Spinal cord (tissue), 9 donors: Measurements from ENCODE around the gene C17orf114.
"Not testable (repeated sequence)": the region's sequence is repeated elsewhere in the genome, so short reads cannot be mapped to it uniquely, and the experiment has no call there.

Experiments
- DNase-seq, 6 donors: peaks; one replicate each; pipeline versions ENCODE4 v3.0.0 to v3.0.0-alpha.2; 2013 to 2015; ENCODE audit warnings: low spot score in 6 of 6, low read depth in 4 of 6
- H3K27ac ChIP-seq: one replicate; pipeline ENCODE4 v1.5.1; 2013; ENCODE audit warnings: low read depth, low read length, control low read depth
- H3K27me3 ChIP-seq: one replicate; pipeline ENCODE4 v1.6.1; 2013; ENCODE audit warnings: low read length; ENCODE audit not compliant: control insufficient read depth, insufficient read depth
- H3K36me3 ChIP-seq: one replicate; pipeline ENCODE4 v1.6.1; 2013; ENCODE audit warnings: low read length; ENCODE audit not compliant: control insufficient read depth, insufficient read depth
- H3K4me1 ChIP-seq: one replicate; pipeline ENCODE4 v1.6.1; 2013; ENCODE audit warnings: low read length; ENCODE audit not compliant: control insufficient read depth, insufficient read depth
- H3K4me3 ChIP-seq: one replicate; pipeline ENCODE4 v1.5.1; 2013; ENCODE audit warnings: low read depth, low read length, control low read depth
- H3K9me3 ChIP-seq: one replicate; pipeline ENCODE4 v1.6.1; 2013; ENCODE audit warnings: low read length; ENCODE audit not compliant: control insufficient read depth, insufficient read depth
- WGBS: methylation state at CpG from one replicate; pipeline ENCODE4 v1.1.5; 2013; ENCODE audit warnings: missing lambda C conversion rate; ENCODE audit not compliant: insufficient coverage; 5-methylcytosine and 5-hydroxymethylcytosine counted together
- donor health status: healthy.

The C17orf114 gene

GRCh38 chr17:4832829-4833177 lies 30.7 kb upstream of the C17orf114 start:
- Histone ChIP-seq H3K4me3 (peak overlapping the region; percentile 72), H3K4me1 (peaks cover 37% of the 10 kb centered on the region), H3K27ac (peak overlapping the region; percentile 85)
- DNase-seq, H3K9me3 ChIP-seq, H3K36me3 ChIP-seq, H3K27me3 ChIP-seq: not testable (repeated sequence)
- WGBS = 0% methylated on average over 9 of the region's 17 CpGs

DNA sequence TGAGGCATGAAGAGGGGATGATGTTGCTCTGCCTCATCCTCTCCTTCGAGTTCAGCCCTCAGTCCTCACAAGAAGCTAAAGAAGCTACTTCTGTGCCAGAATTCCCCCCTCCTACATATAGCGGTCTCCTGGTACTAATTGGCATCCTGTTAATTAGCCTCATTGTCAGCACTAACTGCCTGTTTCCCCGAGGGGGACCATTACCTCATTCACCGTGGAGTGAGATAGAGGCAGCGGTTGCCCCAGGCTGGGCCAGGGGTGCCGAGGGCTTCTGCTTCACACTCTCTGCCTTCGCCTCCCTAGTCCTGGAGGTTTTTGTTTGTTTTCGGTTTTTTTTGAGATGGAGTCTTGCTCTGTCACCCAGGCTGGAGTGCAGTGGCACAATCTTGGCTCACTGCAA lies 25.3 kb upstream of the C17orf114 start:
- peak in 2 of 6 donors; percentile 59 to 89 for DNase-seq
- H3K27ac ChIP-seq = no peak overlapping the region
- 6% methylated on average over 2 of the region's 8 CpGs for WGBS

GRCh38 chr17:4823373-4824089 lies 21.4 kb upstream of the C17orf114 start:
- H3K27me3 ChIP-seq = no peaks in the 10 kb centered on the region
- no peaks in the 10 kb centered on the region for H3K4me1 ChIP-seq
- DNase-seq = no peak
- no peak overlapping the region for H3K27ac ChIP-seq
- H3K9me3 ChIP-seq = no peaks in the 10 kb centered on the region
- H3K36me3 ChIP-seq = peaks cover 31% of the 10 kb centered on the region
- no peak overlapping the region for H3K4me3 ChIP-seq
- WGBS = 79% methylated on average over 8 of the region's 12 CpGs

More for the DNA sequence above, 25.3 kb upstream of the C17orf114 start:
- Histone ChIP-seq H3K36me3 (peaks cover 13% of the 10 kb centered on the region), H3K9me3 (no peaks in the 10 kb centered on the region), H3K4me3 (no peak overlapping the region), H3K4me1 (no peaks in the 10 kb centered on the region), H3K27me3 (no peaks in the 10 kb centered on the region)

DNA sequence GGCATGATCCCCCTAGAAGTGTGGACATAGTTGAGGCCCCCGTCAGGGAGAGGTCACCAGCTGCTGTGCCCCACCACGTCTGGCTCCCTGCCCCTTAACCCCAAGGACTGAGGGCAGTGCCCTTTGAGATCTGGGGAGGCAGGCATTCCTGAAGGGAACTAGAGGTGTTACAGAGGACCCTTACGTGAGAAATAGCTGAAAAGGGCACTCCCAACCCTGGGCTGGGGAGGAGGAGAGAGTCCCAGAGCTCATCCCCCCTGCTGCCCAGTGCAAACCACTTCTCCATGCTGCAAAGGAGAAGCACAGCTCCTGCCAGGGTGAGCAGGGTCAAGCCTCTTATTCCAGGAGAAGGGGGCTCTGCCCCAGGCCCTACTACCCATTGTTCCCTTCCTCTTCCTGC lies 20.7 kb upstream of the C17orf114 start:
- H3K27me3 ChIP-seq = no peaks in the 10 kb centered on the region
- no peaks in the 10 kb centered on the region for H3K9me3 ChIP-seq
- no peak overlapping the region for H3K4me3 ChIP-seq
- H3K4me1 ChIP-seq = no peaks in the 10 kb centered on the region
- no peak for DNase-seq
- H3K36me3 ChIP-seq = peaks cover 38% of the 10 kb centered on the region
- H3K27ac ChIP-seq = no peak overlapping the region
- 83% methylated on average over 2 of the region's 3 CpGs for WGBS

- H3K27ac ChIP-seq = no peak overlapping the region
- no peak overlapping the region for H3K4me3 ChIP-seq
- no peak for DNase-seq
- peaks cover 69% of the 10 kb centered on the region for H3K36me3 ChIP-seq
- no peaks in the 10 kb centered on the region for H3K9me3 ChIP-seq
- no peaks in the 10 kb centered on the region for H3K27me3 ChIP-seq
- H3K4me1 ChIP-seq = no peaks in the 10 kb centered on the region
- 81% methylated on average over 10 of the region's 12 CpGs for WGBS
These were observed 16.1 kb upstream of the C17orf114 start for GRCh38 chr17:4818276-4818675.

DNA sequence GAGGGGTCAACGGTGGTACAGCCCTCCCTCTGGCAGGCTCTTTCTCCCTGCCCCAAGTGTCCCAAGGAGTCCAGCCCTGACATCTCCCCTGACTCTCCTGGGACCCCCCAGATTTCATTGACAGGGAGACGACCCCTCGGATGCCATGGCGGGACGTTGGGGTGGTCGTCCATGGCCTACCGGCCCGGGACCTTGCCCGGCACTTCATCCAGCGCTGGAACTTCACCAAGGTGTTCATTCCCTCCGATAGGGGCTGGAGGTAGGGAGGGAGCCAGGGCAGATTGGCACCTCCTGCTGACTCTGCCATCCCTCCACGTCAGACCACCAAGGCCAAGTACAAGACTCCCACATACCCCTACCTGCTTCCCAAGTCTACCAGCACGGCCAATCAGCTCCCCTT lies 14.7 kb upstream of the C17orf114 start:
- peaks cover 55% of the 10 kb centered on the region for H3K36me3 ChIP-seq
- WGBS = 94% methylated on average over 8 of the region's 13 CpGs
- H3K4me1 ChIP-seq = no peaks in the 10 kb centered on the region
- no peaks in the 10 kb centered on the region for H3K9me3 ChIP-seq
- no peak for DNase-seq
- no peak overlapping the region for H3K4me3 ChIP-seq
- H3K27me3 ChIP-seq = no peaks in the 10 kb centered on the region
- no peak overlapping the region for H3K27ac ChIP-seq

GRCh38 chr17:4815043-4815675 lies 13.0 kb upstream of the C17orf114 start:
- Histone ChIP-seq H3K27ac (no peak overlapping the region), H3K27me3 (no peaks in the 10 kb centered on the region), H3K36me3 (peaks cover 64% of the 10 kb centered on the region), H3K4me1 (no peaks in the 10 kb centered on the region), H3K9me3 (no peaks in the 10 kb centered on the region), H3K4me3 (no peak overlapping the region)
- WGBS = 85% methylated on average over 5 of the region's 7 CpGs
- DNase-seq = no peak

GRCh38 chr17:4812690-4813089 lies 10.6 kb upstream of the C17orf114 start:
- Histone ChIP-seq H3K36me3 (peaks cover 66% of the 10 kb centered on the region), H3K4me1 (peaks cover 17% of the 10 kb centered on the region)
- 93% methylated on average over 7 of the region's 7 CpGs for WGBS

DNA sequence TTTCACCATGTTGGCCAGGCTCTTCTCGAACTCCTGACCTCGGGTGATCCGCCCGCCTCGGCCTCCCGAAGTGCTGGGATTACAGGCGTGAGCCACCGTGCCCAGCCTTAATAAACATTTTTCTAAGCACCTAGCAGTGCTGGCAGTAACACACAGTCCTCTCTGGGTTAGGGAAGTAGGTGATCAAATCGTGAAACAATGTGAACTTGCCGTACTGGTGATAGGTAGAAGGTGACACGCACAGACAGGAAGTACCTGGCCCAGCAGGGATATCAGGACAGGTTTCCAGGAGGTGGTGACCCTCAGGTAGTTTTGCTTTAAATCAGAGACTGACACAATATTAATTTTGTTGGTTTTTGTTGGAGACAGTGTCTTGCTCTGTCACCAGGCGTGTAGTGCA lies 9.3 kb upstream of the C17orf114 start:
- Histone ChIP-seq H3K36me3 (peaks cover 55% of the 10 kb centered on the region), H3K27me3 (no peaks in the 10 kb centered on the region), H3K4me3 (no peak overlapping the region), H3K27ac (no peak overlapping the region), H3K4me1 (peaks cover 20% of the 10 kb centered on the region), H3K9me3 (no peaks in the 10 kb centered on the region)
- no peak for DNase-seq
- 94% methylated on average over 3 of the region's 12 CpGs for WGBS

More at GRCh38 chr17:4812690-4813089, 10.6 kb upstream of the C17orf114 start:
- Histone ChIP-seq H3K27me3 (no peaks in the 10 kb centered on the region), H3K9me3 (no peaks in the 10 kb centered on the region), H3K4me3 (no peak overlapping the region), H3K27ac (no peak overlapping the region)
- no peak for DNase-seq

DNA sequence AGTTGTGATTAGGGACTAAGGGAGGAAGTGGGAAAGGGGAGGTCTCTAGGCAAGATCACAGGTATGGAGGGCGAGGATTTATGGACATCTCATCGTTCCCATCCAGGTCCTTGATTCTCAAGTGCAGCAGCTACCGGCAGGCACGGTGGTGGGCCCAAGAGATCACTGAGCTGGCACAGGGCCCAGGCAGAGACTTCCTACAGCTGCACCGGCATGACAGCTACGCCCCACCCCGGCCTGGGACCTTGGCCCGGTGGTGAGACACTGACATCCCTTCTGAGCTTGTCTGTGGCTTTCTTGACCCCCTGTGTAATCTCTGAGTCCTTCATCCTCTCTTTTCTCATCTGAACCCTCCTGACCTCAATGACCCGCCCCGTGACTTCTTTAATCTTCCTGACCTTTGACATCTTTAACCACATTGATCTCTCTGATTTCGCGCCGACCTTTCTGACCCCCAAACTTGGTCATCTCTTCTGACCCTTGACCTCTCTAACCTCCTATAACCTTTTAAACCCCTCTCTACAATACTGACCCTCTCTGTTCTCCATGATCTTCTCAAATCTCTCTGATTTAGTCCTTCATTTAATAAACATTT lies 8.7 kb upstream of the C17orf114 start:
- no peak overlapping the region for H3K4me3 ChIP-seq
- 77% methylated on average over 13 of the region's 13 CpGs for WGBS
- no peak overlapping the region for H3K27ac ChIP-seq
- DNase-seq = no peak
- H3K9me3 ChIP-seq = no peaks in the 10 kb centered on the region
- H3K4me1 ChIP-seq = peaks cover 20% of the 10 kb centered on the region
- peaks cover 49% of the 10 kb centered on the region for H3K36me3 ChIP-seq
- H3K27me3 ChIP-seq = no peaks in the 10 kb centered on the region
